ENCODE measurements around the gene RMND5B.

Gene RMND5B

GRCh38 chr5:178107756-178108310 lies 23.0 kb upstream of the RMND5B start:
- Histone ChIP-seq H3K9me3 (ENCODE audit: control insufficient read depth, insufficient read depth, low read length) (no peaks in the 10 kb centered on the region), H3K4me1 (ENCODE audit: insufficient read depth, low read length) (0 out of 2 replicates have a peak, but pooled peaks cover 5% of the 10 kb centered on the region), H3K36me3 (ENCODE audit: insufficient read depth, low read length) (no peaks in the 10 kb centered on the region), H3K9ac (ENCODE audit: low read depth, low read length) (no peak overlapping the region)

- H3K36me3 ChIP-seq (ENCODE audit: insufficient read depth, low read length), result no peaks in the 10 kb centered on the region
- H3K9me3 ChIP-seq (ENCODE audit: control insufficient read depth, insufficient read depth, low read length), result no peaks in the 10 kb centered on the region
- H3K9ac ChIP-seq (ENCODE audit: low read depth, low read length), result no peak overlapping the region
- 0 out of 2 replicates have a peak, but pooled peaks cover 5% of the 10 kb centered on the region for H3K4me1 ChIP-seq (ENCODE audit: insufficient read depth, low read length)
Observed at GRCh38 chr5:178108446-178108845, 22.4 kb upstream of the RMND5B start.

DNA sequence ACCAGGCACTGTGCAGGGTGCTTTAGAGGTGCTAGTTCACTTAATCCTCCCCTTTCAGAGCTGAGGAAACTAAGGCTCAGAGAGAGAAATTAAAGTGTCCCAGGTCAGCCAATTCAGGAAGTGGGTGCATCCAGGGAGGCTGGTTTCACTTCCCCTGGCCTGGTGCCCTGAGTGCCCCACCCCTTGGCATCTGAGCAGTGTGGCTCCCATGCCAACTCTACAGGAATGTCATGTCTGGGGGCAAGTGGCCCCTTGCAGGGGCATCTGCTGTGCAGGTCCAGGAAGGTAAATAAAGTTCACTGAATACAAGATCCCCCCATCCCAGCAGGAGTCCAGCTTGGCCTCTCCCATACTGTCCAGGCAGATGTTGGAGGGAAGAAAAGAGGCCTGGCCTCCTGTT lies 21.8 kb upstream of the RMND5B start:
- no peaks in the 10 kb centered on the region for H3K36me3 ChIP-seq (ENCODE audit: insufficient read depth, low read length)
- H3K9ac ChIP-seq (ENCODE audit: low read depth, low read length), result no peak overlapping the region
- H3K4me1 ChIP-seq (ENCODE audit: insufficient read depth, low read length), result 0 out of 2 replicates have a peak, but pooled peaks cover 5% of the 10 kb centered on the region
- H3K9me3 ChIP-seq (ENCODE audit: control insufficient read depth, insufficient read depth, low read length), result no peaks in the 10 kb centered on the region

GRCh38 chr5:178110511-178110910 lies 20.3 kb upstream of the RMND5B start:
- Histone ChIP-seq H3K9ac (ENCODE audit: low read depth, low read length) (no peak overlapping the region), H3K9me3 (ENCODE audit: control insufficient read depth, insufficient read depth, low read length) (no peaks in the 10 kb centered on the region), H3K4me1 (ENCODE audit: insufficient read depth, low read length) (peaks cover 5% of the 10 kb centered on the region; the same call in 1 of the 2 replicates), H3K36me3 (ENCODE audit: insufficient read depth, low read length) (no peaks in the 10 kb centered on the region)

GRCh38 chr5:178111925-178112324 lies 18.9 kb upstream of the RMND5B start:
- no peak overlapping the region for H3K9ac ChIP-seq (ENCODE audit: low read depth, low read length)
- peaks cover 18% of the 10 kb centered on the region for H3K4me1 ChIP-seq (ENCODE audit: insufficient read depth, low read length)
- no peaks in the 10 kb centered on the region for H3K36me3 ChIP-seq (ENCODE audit: insufficient read depth, low read length)
- H3K9me3 ChIP-seq (ENCODE audit: control insufficient read depth, insufficient read depth, low read length), result no peaks in the 10 kb centered on the region

GRCh38 chr5:178112545-178112944 lies 18.3 kb upstream of the RMND5B start:
- no peaks in the 10 kb centered on the region for H3K9me3 ChIP-seq (ENCODE audit: control insufficient read depth, insufficient read depth, low read length)
- H3K36me3 ChIP-seq (ENCODE audit: insufficient read depth, low read length), result no peaks in the 10 kb centered on the region
- H3K4me1 ChIP-seq (ENCODE audit: insufficient read depth, low read length), result peaks cover 24% of the 10 kb centered on the region
- peak overlapping the region; percentile 46 for H3K9ac ChIP-seq (ENCODE audit: low read depth, low read length)

DNA sequence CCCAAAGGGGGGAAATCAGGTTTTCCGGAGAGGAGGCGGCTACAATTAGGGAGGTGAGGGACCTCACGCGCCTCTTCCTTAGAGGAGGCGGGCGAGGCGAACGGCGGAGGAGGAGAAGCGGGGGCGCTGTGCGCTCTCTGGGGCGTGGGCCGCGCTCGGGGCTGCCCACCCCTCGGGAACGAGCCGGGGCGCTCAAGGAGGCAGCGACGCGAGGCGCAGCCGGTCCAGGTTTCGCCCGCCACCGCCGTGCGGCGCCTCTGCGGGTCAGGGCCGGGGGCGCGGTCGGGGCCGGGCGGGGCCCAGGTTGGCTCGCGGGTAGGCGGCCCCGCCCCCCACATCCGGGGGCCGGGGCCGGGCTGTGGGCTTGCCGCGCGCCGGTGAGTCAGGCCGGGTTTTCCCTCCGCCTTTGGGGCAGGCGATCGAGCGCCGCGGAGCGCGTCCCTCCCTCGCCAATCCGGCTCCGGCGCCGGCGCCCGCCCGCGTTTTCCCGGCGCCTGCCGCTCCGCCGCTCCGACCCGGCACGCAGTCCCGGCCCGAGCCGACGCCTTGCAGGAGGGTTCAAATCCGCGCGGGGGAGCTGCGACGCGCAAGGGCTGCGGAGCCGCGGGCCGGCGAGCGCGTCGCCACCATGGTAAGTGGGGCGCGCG lies 17.6 kb upstream of the RMND5B start, which contains the start of gene N4BP3:
Gene N4BP3, plus strand, starts transcription at position 392 of the 647 bp plus-strand sequence. CDS start 6,052 bp downstream, outside the sequence.
- H3K36me3 ChIP-seq (ENCODE audit: insufficient read depth, low read length), result no peaks in the 10 kb centered on the region
- peak within 1 kb of the TSS; percentile 60 for H3K9ac ChIP-seq (ENCODE audit: low read depth, low read length)
- H3K4me1 ChIP-seq (ENCODE audit: insufficient read depth, low read length), result peaks cover 28% of the 10 kb centered on the region
- H3K9me3 ChIP-seq (ENCODE audit: control insufficient read depth, insufficient read depth, low read length), result no peaks in the 10 kb centered on the region

GRCh38 chr5:178113841-178114324 lies 16.9 kb upstream of the RMND5B start:
- peaks cover 28% of the 10 kb centered on the region for H3K4me1 ChIP-seq (ENCODE audit: insufficient read depth, low read length)
- peak overlapping the region; percentile 60 for H3K9ac ChIP-seq (ENCODE audit: low read depth, low read length)
- no peaks in the 10 kb centered on the region for H3K9me3 ChIP-seq (ENCODE audit: control insufficient read depth, insufficient read depth, low read length)
- H3K36me3 ChIP-seq (ENCODE audit: insufficient read depth, low read length), result no peaks in the 10 kb centered on the region

DNA sequence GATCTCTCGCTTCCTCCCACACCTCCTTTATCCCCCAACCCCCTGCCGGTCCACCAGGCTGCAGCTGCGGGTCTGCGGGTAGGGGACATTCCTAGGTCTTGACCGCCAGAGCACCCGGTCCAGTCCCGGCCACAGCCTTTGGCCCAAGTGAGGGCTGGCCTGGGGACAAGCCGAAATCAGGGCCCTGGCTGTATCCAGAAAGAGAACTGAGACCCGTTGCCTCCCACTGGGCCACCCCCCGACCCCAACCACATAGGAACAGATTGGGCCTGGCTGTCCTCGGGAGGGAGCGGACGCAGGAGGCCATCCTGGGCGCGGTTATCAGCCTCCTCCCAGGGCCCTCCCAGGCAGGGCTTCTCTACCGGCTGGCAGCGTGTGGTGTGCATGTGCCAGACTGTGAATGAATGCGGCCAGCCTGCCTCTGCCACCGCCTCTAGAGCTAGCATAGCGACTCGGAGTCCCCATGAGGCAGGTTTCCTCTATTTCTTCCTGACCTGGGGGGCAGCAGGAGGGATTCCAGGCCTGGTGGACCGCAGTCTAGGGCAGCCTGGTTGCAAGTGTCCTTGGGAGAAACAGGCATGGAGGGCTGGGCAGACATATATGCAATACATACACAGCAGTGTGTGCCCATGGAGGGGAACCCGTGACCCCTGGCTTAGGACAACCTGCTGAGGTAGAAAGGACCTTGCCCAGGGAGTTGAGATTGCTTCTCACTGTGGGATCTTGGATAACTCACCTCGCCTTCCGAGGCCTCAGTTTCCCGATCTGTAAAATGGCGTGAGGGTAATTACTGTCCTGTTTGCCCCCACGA lies 16.3 kb upstream of the RMND5B start:
- H3K36me3 ChIP-seq (ENCODE audit: insufficient read depth, low read length), result no peaks in the 10 kb centered on the region
- peaks cover 28% of the 10 kb centered on the region for H3K4me1 ChIP-seq (ENCODE audit: insufficient read depth, low read length)
- no peaks in the 10 kb centered on the region for H3K9me3 ChIP-seq (ENCODE audit: control insufficient read depth, insufficient read depth, low read length)
- peak overlapping the region; percentile 60 for H3K9ac ChIP-seq (ENCODE audit: low read depth, low read length)

- no peaks in the 10 kb centered on the region for H3K9me3 ChIP-seq (ENCODE audit: control insufficient read depth, insufficient read depth, low read length)
- peak overlapping the region; percentile 60 for H3K9ac ChIP-seq (ENCODE audit: low read depth, low read length)
- H3K36me3 ChIP-seq (ENCODE audit: insufficient read depth, low read length), result no peaks in the 10 kb centered on the region
- H3K4me1 ChIP-seq (ENCODE audit: insufficient read depth, low read length), result peaks cover 28% of the 10 kb centered on the region
Observed at GRCh38 chr5:178115136-178115813, 15.5 kb upstream of the RMND5B start.

GRCh38 chr5:178115814-178116142 lies 15.0 kb upstream of the RMND5B start:
- Histone ChIP-seq H3K4me1 (ENCODE audit: insufficient read depth, low read length) (peaks cover 28% of the 10 kb centered on the region), H3K9ac (ENCODE audit: low read depth, low read length) (peak overlapping the region; percentile 60), H3K9me3 (ENCODE audit: control insufficient read depth, insufficient read depth, low read length) (no peaks in the 10 kb centered on the region), H3K36me3 (ENCODE audit: insufficient read depth, low read length) (no peaks in the 10 kb centered on the region)

GRCh38 chr5:178116143-178116885 lies 14.5 kb upstream of the RMND5B start:
- Histone ChIP-seq H3K36me3 (ENCODE audit: insufficient read depth, low read length) (no peaks in the 10 kb centered on the region; the same call in 1 of the 2 replicates), H3K4me1 (ENCODE audit: insufficient read depth, low read length) (peaks cover 28% of the 10 kb centered on the region), H3K9me3 (ENCODE audit: control insufficient read depth, insufficient read depth, low read length) (no peaks in the 10 kb centered on the region), H3K9ac (ENCODE audit: low read depth, low read length) (peak overlapping the region; percentile 60)

- Histone ChIP-seq H3K9me3 (ENCODE audit: control insufficient read depth, insufficient read depth, low read length) (no peaks in the 10 kb centered on the region), H3K9ac (ENCODE audit: low read depth, low read length) (no peak overlapping the region), H3K4me1 (ENCODE audit: insufficient read depth, low read length) (peaks cover 28% of the 10 kb centered on the region), H3K36me3 (ENCODE audit: insufficient read depth, low read length) (peaks cover 3% of the 10 kb centered on the region; the same call in 1 of the 2 replicates)
Observed at GRCh38 chr5:178117923-178118701, 12.7 kb upstream of the RMND5B start.
